Activated T-cell treated with anti-CD3 and anti-CD28 coated beads, Interleukin-2, amount 50 U/mL, for 1 hour (primary cell): Measurements from ENCODE around the gene KIRREL2.
"Not testable (repeated sequence)": the region's sequence is repeated elsewhere in the genome, so short reads cannot be mapped to it uniquely, and the experiment has no call there.

Experiments used
- DNase-seq: peaks from one replicate; pipeline ENCODE4 v3.0.0-alpha.2; 2020

Gene KIRREL2

DNA sequence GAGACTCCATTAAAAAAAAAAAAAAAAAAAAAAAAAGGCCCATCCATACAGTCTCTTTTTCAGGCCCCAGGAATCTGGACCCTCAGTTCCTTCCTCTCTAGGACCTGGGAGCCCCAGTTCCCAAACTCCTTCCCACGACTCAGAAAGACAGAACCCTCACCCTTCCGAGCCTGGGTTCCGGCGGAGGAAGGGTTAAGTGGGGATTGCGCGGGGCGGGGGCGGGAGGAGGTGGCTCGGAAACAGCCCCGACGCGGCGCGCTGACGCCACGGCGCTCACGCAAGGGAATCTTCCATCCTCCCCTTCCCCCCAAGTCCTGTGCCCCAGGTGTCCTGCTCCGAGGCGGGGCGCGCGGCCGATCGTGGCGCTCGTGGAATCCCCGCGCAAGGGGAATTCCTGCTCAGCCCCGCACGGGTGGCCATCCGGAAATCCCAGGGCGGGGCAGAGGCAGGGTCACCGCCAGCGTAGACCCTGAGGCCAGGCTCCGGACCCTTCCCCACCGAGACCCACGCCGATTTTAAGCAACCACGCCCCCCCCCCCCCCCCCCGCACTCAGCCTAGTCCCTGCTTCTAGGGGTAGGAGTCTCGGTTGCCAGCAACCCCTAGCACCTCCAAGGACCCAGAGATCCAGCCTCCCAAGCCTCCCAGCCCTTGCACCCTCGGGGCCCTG, 43.0 kb downstream of the KIRREL2 start:
- DNase-seq = peak; percentile 87

DNA sequence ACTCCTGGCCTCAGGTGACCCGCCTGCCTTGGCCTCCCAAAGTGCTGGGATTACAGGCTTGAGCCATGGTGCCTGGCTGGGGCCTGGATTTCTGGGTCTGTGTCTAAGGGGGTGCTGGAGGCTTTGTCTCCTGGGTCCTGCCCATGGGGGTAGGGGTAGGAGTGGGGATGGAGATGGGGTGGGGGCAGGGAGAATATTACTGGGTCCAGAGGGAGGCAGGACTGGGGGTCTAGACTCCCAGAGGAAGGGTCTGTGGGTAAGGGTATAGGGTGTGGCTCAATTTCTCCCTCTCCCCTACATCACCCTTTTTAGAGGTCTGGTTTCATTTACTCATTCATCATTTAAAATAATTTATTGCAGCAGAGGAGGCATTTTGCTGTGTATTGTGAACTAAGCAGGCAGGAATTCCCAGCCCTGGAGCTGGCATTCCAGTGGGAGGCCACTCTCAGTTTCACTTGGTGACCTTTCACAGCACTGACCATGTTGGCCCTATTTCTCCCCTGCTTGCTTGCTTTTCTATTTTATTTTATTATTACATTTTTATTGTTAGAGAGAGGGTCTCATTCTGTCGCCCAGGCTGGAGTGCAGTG, 44.4 kb downstream of the KIRREL2 start:
- DNase-seq = no peak

DNA sequence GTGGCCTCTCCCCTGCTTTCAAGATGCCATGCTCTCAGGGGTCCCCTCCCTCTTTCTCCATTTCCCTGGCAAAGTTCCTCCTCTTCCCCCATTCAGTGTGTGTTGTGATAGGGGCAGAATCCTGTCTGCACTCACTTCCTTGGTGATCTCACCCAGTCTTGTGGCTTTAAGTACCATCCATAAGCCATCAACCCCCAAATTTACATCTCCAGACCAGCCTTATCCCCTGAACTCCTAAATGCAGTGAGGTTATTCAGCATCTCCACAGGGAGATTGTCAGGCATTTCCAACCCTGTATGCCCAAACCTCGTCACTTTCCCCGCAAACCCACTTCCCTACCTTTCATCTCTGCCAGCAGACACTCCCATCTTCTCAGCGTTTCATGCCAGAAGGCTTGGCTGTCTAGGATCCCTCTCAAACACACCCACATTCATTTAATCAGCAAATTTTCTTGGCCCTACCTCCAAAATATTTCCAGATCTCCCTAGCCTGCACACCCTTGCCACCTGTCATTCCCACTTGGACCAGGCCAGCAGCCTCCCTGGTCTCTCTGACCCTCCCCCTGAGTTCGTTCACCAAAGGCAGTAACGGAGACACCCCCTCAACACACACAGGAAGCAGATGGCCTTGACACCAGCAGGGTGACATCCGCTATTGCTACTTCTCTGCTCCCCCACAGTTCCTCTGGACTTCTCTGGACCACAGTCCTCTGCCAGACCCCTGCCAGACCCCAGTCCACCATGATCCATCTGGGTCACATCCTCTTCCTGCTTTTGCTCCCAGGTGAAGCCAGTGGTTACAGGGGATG, 45.3 kb downstream of the KIRREL2 start, which contains the start of gene HCST:
HCST (plus strand) TSS at position 676 of the 808 bp plus-strand sequence; CDS start at position 741, 65 bp downstream.
- peak; percentile 61 for DNase-seq

DNA sequence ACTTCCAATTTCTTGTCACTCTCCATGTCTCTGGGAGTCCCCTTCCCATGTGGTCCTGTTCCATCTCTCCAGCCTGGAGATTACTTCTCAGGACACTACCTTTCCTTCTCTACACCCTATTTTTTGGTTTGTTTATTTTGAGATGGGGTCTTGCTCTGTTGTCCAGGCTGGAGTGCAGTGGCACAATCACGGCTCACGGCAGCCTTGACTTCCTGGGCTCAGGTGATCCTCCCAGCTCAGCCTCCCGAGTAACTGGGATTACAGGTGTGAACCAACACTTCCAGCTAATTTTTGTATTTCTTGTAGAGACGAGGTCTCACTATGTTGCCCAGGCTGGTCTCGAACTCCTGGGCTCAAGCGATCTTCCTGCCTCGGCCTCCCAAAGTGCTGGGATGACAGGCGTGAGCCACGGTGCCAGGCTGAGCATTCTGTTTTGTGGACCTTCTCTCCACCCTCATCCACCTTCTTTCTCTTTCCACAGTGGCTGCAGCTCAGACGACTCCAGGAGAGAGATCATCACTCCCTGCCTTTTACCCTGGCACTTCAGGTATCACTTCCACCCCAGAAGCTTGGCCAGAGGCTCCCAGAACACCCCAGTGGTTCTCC, 46.3 kb downstream of the KIRREL2 start:
- no peak for DNase-seq

DNA sequence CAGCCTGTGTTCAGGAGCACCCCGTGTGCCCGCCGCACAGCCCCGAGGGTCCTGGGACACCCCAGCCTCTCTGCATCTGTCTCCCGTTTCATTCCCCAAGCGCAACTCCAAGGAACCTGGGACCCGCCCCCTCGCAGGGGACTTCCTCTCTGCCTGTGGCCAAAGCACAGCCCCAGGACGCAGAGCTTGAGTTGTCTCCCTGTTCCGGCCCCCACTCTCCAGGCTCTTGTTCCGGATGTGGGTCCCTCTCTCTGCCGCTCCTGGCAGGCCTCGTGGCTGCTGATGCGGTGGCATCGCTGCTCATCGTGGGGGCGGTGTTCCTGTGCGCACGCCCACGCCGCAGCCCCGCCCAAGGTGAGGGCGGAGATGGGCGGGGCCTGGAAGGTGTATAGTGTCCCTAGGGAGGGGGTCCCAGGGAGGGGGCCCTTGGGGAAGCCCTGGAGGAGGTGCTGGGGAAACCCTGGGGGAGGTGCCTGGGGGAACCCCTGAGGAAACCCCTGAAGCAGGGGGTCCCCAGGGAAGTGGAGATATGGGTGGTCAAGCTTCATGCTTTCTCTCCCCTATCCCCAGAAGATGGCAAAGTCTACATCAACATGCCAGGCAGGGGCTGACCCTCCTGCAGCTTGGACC, 47.0 kb downstream of the KIRREL2 start:
- DNase-seq = peak; percentile 87

DNA sequence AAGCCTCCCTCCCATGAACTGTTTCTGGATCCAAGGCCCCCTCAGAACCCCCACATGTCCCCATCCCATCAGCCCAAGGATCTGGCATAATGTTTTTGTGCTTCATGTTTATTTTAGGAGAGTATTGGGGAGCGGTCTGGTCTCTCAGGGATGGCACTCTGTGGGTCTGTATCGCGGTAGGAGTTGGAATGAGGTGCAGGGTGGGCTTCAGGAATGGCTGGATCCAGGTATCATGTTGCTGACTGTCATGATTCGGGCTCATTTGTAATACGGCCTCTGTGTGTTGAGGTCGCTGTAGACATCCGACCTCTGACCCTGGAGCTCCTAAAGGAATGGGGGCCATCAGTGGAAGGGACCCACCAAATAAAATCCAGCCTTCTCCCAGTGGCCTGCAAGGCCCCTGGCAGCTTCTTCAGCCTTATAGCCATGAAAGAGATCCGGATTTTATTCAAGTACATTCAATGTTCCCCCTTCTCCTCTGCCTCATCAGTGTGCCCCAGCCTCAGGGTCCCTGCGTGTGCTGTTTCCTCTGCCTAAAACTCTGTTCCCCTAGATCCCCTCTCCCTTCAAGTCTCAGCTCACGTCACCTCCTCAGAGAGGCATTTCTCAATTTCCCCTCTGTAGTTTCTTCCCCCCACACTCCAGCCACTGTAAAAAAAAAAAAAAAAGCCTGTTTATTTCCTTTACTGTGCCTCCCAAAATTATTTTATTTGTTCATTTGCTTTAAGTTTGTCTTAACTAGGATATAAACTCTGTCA, 47.8 kb downstream of the KIRREL2 start:
- no peak for DNase-seq

DNA sequence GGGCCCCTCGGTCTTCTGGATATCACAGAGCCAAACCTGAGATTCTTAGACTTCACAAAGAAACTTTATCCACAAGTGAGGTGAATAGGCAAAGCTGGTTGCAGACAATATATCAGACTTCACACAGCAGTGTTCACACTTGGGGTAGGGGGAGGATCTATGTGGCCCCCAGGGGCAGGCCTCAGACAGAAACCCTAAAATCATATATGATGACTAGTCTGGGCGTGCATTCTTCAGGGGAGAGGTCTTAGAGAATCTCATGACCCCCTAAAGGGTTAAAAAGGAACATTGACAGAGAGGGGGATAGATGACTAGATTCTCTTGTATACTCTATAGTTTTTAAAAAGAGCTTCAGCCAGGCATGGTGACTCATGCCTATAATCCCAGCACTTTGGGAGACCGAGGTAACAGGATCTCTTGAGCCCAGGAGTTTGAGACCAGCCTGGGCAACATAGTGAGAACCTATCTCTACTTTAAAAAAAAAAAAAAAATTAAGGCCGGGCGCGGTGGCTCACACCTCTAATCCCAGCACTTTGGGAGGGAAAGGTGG, 48.5 kb downstream of the KIRREL2 start:
- no peak for DNase-seq

DNA sequence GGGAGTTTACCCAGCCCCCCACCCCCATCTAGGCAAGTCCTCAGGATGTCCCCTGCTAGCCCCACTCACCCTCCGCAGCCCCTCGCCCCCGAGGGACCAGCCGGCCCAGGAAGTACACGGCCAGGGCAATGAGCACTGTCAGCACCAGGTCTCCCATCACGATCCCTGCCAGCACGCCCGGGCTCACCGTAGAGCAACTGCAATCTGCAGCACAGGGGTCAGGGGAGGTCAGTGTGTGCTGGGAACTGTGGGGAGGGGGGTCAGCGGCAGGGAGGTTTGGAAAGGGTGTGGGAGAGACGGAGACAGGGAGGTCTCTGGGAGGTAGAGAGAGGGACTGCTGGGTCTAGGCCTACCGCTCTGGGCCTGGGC, 50.6 kb downstream of the KIRREL2 start:
- DNase-seq = no peak

DNA sequence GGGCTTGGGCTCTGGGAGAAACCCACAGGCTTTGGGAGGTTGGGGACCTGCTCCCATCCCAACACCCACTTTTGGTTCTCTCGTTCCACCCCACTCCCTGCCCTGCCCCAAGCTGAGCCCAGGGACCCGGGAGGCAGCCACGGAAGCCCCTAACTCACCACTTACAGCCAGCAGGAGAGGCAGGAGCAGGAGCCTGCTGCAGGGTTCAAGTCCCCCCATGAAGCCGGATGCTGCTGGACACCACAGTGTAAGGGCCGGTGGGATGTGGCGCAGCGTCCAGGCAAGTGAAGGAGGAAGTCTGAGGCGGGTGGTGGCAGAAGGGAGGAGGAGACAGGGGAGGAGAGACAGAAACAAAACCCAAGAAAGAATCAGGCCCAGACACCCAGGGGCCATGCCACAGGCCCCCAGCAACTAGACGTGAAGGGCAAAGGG, 51.3 kb downstream of the KIRREL2 start, which contains the start of gene TYROBP:
TYROBP (minus strand) TSS at position 286 of the 432 bp plus-strand sequence; CDS start at position 219, 67 bp downstream.
- DNase-seq = no peak

DNA sequence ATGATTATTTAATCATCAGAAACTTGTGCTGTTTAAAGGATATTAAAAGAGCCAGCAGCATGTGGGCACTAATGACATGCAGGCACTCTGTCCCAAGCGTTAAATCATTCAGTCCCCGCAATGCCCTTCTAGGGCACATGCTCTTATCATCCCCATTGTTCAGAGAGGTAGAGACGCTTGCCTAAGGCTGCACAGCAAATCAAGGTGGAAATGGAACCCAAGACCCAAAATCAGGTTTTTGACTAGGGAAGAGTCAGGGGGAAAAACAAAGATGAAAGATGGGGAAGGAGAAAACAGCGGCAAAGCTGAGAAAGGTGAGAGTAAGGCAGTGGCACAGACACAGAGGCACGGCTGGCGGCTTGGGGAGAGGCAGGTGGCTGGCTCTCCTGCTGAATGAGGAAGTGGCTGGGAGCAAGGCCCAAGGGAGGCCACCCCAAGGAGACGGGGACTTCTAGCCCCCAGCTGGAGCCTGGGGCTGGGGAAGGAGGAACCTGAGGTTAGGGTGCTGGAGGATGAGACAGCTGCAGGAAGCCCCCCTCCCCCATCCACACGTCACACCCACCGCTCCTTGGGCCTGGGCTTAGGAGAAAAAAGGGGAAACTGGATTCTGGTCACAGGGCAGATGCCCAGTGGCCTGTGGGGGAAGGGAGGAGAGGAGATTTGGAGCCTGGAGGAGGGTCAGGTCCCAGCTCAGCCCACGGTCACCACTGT, 52.4 kb downstream of the KIRREL2 start:
- DNase-seq = no peak

DNA sequence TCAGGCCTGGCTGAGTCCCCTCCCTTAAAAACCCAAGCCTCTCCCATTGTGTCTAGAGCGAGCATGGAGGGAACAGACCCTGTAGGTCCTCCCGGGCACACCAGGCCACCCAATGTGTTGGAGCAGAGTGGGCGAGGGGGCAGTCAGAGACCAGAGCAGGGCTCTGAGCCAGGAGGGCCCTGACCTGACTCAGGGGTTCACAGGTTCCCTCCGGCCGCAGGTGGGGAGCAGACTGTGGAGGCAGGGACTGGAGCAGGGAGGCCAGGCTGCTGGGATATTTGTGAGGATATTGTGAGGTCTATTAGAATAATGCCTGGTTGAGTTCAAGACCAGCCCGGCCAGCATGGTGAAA, 52.9 kb downstream of the KIRREL2 start:
- DNase-seq = no peak

DNA sequence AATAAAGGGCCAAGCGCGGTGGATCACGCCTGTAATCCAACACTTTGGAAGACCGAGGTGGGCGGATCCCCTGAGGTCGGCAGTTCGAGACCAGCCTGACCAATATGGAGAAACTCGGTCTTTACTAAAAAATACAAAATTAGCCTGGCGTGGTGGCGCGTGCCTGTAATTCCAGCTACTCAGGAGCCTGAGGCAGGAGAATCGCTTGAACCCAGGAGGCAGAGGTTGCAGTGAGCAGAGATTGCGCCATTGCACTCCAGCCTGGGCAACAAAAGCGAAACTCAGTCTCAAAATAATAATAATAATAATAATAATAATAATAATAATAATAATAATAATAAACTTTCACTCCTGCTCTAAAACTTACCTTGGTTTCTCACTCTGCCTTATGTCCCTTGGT, 53.6 kb downstream of the KIRREL2 start:
- DNase-seq = not testable (repeated sequence)

DNA sequence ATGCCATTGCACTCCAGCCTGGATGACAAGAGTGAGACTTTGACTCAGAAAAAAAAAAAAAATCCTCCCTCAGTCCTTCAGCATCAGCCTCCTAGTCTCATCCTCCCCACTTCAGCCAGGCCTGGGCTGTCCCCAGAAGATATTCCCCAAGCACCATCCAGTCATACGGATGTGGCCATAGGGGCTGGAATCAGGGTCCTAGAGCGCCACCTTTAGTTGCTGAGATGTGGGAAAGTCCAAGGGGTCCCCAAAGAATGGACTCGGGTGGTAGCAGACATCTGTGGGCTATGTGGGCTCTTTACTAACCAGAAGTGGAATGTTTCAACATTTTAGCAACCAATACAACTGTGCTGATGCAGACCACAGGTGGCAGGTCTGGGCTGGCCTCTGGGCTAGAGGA, 54.5 kb downstream of the KIRREL2 start:
- DNase-seq = no peak

DNA sequence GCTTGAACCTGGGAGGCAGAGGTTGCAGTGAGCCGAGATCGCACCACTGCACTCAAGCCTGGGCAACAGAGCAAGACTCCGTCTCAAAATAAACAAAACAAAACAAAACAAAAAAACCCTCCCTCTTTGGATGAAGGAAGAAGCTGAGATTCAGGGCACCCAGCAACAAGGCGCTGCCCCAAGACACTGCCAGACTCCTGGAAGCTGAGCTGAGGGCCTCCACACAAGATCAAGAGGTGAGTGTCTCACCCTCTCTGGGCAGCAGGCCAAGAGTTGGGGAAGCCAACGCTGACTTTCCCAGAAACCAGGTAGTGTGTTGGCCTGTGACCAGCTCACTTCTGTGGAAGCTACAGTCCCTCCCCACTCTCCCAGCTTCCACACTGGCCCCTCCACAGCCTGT, 55.1 kb downstream of the KIRREL2 start:
- peak; percentile 27 for DNase-seq

DNA sequence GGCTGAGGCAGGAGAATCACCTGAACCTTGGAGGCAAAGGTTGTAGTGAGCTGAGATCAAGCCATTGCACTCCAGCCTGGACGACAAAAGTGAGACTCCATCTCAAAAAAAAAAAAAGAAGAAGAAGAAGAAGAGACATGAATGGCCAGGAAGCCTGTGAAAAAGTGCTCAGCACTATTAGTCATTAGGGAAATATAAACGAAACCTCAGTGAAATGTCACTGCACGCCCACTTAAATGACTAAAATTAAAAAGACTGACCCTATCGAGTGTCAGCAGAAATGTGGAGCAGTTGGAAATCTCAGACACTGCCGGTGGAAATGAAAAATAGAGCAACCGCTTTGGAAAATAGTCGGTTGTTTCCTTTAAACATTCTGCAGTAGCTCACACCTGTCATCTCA, 56.9 kb downstream of the KIRREL2 start:
- no peak for DNase-seq

DNA sequence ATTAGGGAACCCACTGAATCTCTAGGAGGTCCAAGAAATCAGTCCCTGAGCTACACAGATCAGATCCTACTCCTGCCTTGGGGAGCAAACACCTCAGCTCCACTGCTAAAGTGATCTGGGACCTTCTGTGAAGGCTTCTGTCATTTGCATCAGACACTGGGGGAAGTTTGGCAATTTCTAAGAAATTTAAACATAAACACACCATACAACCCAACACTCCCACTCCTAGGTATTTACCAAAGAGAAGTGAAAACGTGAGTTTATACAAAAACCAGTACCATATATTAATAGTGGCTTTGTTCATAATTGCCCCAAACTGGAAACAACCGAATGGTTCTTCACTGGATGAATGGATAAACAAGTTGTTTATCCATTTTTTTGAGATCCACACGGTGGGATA, 58.7 kb downstream of the KIRREL2 start:
- no peak for DNase-seq
